ENCODE results near the gene BICD2.
"Not testable (repeated sequence)": the region's sequence is repeated elsewhere in the genome, so short reads cannot be mapped to it uniquely, and the experiment has no call there.

The BICD2 gene

DNA sequence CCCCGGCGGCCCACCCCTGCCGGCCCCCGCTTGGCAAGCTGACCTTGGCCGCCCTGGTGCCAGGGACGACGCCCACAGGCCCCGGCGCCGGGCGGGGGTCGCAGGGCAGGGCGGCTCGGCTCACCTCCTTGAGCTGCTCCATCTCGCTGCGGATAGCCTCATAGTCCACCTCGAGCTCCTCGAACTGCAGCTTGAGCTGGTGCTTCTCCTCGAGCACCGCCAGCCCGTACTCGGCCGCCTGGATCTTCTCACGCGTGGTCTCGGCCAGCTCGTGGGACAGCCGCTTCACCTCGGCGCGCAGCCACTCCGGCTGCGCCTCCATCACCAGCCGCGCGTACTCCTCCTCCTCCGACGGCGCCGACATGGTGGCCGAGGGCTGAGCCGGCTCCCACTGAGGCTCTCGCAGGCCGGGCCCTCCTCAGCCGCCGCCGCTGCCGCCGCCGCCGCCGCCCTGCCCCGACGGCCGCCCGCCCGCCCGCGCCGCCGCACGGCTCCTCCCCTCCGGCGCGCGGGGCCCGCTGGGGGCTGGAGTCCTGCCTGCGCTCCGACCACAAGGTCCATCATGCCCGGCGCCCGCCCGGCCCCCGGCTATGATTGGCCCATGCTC is at the start of gene BICD2:
Gene BICD2, minus strand, starts transcription at position 453 of the 607 bp plus-strand sequence. Its CDS starts 89 bp downstream, at position 364.
- no peaks in the 10 kb centered on the region for H3K9me3 Mint-ChIP-seq
- peaks cover 50% of the 10 kb centered on the region for H3K4me1 Mint-ChIP-seq
- H3K27ac Mint-ChIP-seq: peak within 1 kb of the TSS; percentile 96 to 98
- no peak for DNase-seq
- H3K27me3 Mint-ChIP-seq: no peaks in the 10 kb centered on the region
- H3K4me3 Mint-ChIP-seq: peak within 1 kb of the TSS; percentile 93 to 96
- no peak for ATAC-seq

GRCh38 chr9:92809629-92810326 is 45.1 kb upstream of the BICD2 start:
- Mint-ChIP-seq H3K4me1 (peaks cover 14% of the 10 kb centered on the region), H3K27me3 (peaks cover 59% of the 10 kb centered on the region), H3K27ac (peak overlapping the region in 1 of 2 donors; percentile 91), H3K4me3 (peak overlapping the region; percentile 92 to 93)
- H3K9me3 Mint-ChIP-seq, ATAC-seq, DNase-seq: not testable (repeated sequence)

DNA sequence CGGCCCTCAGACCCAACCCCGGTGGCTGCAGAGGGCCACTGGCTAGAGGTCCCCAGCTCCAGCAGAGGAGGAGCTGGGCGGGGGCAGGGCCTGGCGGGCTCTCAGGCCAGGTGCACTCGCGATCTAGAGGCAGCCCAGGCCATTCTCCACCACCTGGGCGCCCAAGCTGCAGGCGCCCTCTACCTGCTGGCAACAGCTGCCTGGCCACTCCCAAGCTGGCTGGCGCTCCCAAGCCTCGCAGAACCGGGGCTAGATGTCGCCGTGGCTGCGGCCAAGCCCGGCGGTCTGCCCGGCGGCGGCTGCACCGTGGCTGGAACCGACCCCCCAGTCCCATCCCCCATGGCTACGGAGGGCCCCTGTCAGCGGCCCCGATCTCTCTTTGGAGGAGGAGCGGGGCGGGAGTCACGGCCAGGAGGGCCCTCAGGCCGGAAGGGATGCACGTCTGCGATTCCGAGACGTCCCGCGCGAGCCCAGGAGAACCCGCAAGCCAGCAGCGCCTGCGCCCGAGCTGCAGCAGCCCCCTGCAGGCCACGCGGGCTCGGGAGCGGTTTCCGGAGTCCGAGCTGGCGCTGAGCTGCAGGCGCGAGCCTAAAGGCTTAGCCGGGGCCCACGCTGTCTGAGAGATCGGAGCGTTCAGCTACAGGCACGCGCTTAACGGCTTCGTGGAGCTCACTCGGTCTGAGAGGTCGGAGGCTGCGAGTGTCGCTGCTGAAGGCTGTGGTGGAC is 44.3 kb upstream of the BICD2 start:
- Mint-ChIP-seq H3K4me3 (peak overlapping the region; percentile 92 to 93), H3K27me3 (peaks cover 50% of the 10 kb centered on the region)

DNA sequence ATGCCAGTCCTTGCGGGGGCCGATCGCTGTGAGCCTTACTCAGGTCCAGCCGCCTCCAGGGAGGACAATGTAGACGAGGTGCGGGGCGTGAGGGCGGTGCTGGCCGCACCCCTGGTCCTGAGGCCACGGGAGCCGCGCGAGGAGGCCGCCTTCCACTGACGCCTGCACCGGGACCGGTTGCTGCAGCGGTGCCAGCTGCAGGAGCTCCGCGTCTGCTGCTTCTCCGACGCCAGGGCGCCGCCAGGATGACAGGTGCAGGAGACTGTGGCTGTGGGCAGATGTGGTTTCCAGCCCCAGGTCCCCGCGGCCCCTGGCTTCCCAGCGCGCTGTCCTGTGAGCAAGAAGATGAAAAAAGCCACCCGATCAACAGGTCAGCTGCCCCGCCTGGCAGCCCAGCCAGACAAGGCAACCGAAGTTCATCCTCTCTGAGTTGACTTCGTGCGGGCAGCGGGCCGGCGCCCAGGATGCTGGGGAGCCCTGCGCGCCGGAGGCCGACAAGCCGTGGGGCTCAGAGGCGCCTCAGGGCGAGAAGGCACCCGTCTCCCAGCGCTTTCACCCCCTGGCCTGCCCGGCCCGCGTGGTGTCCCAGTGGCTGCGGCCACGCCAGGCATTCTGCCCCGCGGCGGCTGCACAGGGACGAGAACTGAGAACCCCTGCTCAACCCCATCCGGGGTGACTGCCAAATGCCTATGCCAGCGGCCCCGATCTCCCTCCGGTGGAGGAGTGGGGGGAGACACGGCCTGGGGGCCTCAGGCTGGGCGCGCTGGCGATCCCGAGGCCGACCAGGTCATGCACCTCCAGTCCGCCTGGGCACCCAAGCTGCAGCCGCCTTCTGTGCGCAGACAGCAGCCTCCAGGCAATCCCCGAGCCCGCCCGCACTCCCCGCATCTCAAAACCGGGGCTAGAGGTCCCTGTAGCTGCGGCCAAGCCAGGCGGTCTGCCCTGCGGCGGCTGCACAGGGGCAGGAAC is 43.4 kb upstream of the BICD2 start:
- Mint-ChIP-seq H3K27ac (no peak overlapping the region), H3K9me3 (no peaks in the 10 kb centered on the region), H3K27me3 (peaks cover 50% of the 10 kb centered on the region), H3K4me1 (peaks cover 8% of the 10 kb centered on the region), H3K4me3 (peak overlapping the region; percentile 53 to 93)
- peak; percentile 56 for ATAC-seq
- peak; percentile 37 to 43 for DNase-seq

More for the DNA sequence above, 44.3 kb upstream of the BICD2 start:
- peak; percentile 62 to 72 for DNase-seq
- Mint-ChIP-seq H3K27ac (peak overlapping the region in 1 of 2 donors; percentile 91), H3K4me1 (peaks cover 8% of the 10 kb centered on the region), H3K9me3 (no peaks in the 10 kb centered on the region)
- ATAC-seq: peak; percentile 73

DNA sequence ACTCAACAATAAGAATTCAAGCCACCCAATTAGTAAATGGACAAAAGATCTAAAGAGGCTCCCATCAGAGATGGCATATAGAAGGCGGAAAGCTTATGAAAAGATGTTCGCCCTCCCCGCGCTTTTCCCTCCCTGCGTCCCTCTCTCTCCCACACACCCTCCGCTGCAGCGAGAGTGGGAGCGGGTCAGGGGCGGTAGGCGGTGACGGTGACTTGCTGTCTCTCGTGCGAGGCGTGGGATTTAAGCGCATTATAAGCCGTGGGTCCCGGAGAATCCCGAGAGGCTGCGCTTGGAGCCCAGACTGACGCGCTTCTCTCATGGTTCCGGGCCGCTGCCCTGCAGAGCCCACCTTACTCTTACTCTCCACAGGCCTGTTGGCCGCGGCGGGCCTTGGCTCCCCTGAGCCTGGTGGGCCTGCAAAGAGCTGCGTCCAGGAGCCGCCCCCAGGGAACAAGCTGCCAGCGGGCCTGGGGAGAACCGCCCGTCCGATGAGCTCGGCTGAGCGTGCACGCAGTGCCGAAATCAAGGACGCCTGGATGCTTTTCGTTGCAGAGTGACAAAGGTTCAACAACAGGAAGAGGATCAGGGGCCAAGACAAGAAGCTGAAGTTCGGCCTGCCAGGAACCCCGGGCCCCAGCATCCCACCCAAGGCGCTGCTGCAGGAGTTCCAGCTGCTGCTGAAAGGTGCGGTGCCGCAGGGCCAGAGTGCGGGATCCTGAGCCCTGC is 42.6 kb upstream of the BICD2 start:
- Mint-ChIP-seq H3K27me3 (peaks cover 50% of the 10 kb centered on the region), H3K27ac (no peak overlapping the region), H3K4me1 (peaks cover 8% of the 10 kb centered on the region), H3K9me3 (no peaks in the 10 kb centered on the region), H3K4me3 (peak overlapping the region; percentile 30 to 60)
- DNase-seq: no peak
- no peak for ATAC-seq

DNA sequence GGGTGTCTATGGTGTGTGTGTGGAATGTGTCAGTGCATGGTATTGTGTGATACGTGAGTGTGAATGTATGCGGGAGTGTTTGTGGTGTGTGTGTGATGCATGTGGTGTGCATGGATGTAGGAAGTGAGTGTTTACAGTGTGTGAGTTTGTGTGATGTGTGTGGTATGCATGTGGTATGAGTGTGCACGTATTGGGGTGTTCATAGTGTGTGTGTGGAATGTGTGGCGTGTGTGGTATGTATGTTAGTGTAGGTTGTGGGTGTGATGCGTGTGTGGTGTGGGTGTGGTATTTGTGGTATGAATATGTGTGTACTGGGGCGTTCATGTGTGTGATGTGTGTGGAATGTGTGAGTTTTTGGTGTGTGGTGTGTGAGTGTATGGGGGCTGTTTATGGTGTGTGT is 40.1 kb upstream of the BICD2 start:
- Mint-ChIP-seq H3K9me3 (no peaks in the 10 kb centered on the region), H3K4me3 (no peak overlapping the region), H3K4me1 (peaks cover 8% of the 10 kb centered on the region), H3K27me3 (peaks cover 34% of the 10 kb centered on the region), H3K27ac (no peak overlapping the region)
- ATAC-seq: no peak
- no peak for DNase-seq

DNA sequence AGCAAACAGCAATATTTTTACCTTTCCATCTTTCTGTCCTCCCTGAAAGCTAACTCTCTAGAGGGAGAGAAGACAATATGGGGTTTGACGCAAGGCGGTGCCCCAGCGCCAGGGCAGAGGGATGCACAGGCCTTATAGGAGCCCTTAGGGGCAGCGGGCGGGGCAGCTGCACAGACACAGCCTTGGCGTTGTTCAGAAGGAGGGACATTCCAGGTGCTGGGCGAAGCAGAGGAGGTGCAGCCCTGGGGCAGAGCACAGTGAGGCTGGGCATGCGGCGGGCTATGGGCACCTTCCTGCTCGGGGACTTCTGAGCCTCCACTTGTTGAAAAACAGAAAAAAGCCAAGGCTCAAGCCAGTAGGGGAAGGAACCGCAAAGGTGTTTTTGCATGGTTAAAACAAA is 33.7 kb upstream of the BICD2 start:
- ATAC-seq (no peak), DNase-seq (no peak)
- Mint-ChIP-seq H3K9me3 (no peaks in the 10 kb centered on the region), H3K27ac (no peak overlapping the region), H3K4me3 (no peak overlapping the region), H3K4me1 (no peaks in the 10 kb centered on the region), H3K27me3 (peaks cover 40% of the 10 kb centered on the region)

DNA sequence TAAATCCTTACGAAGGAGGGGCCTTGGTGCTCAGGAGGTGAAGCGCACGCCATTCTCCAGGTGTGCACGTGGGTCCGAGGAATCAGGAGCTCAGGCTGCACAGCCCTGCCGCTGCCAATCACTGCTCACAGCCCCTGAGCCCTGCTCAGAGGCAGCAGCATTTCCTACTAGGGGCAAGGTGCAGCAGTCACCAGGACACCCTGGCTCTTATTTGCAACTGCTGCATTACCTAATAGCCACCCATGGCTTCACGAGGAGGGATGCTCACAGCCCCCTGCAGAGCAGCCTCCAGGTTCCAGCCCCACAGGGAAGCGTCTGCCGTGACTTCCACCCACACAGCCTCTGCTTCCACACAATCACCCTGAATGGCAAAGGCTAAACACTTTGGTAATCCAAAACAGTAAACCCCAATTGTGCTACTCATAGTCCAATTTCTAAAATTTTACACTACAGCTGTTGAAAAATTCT is 31.7 kb upstream of the BICD2 start:
- not testable (repeated sequence) for H3K4me1 Mint-ChIP-seq, ATAC-seq, H3K9me3 Mint-ChIP-seq, H3K4me3 Mint-ChIP-seq, H3K27ac Mint-ChIP-seq, DNase-seq
- peaks cover 41% of the 10 kb centered on the region for H3K27me3 Mint-ChIP-seq

DNA sequence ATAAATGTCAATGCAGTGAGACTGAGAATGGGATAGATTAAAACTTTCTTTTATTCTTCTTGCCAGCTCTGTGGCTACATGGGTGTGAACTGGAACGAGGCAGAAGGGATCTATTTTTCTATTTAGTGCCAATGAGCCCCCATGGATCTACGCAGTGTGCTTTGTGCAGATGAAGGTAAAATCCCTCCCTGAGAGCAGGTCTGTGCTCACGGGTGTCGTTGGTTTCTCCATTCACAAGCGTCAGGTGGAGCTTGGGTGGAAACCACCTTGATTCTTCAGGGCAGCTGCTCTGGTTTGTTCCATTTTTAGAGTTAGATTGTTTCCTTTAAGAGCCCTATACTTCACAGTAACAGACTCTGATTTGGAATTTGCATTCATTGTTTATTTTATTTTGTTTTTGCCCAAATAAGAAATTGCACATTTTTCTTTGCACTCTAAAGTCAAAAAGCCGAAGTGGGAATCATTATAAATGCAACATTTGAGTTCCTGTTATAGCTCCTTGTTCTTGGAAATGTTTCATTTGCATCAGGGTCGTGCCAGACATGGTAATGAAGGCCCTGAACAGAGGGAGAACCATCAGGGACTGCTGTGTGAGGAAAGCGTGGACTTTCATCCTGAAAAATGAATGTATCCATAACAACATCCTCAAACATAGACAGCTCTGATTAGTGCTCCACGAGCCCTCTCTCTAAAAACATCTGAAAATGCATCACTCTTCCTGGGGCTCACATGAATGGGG is 31.1 kb upstream of the BICD2 start:
- no peak for ATAC-seq
- no peaks in the 10 kb centered on the region for H3K9me3 Mint-ChIP-seq
- H3K4me1 Mint-ChIP-seq: peaks cover 6% of the 10 kb centered on the region
- no peak overlapping the region for H3K4me3 Mint-ChIP-seq
- no peak for DNase-seq
- no peak overlapping the region for H3K27ac Mint-ChIP-seq
- H3K27me3 Mint-ChIP-seq: peaks cover 47% of the 10 kb centered on the region

DNA sequence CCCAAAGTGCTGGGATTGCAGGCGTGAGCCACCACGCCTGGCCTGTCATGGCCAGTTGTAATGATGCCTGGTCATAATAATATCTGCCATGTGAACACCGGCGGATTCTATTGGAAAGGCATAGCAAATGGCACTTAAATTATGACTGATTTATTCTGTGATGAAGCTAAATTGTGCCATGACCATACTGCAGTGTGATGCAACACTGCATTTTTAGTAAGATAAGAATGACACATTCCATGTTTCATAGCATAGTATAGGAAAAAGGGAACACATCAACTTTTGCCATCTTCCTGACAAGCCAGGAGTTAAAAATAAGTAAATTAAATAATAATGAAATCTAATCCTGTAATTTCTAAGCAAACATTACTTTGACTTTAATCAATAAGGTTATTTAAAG is 30.4 kb upstream of the BICD2 start:
- ATAC-seq (no peak), DNase-seq (no peak)
- H3K27me3 Mint-ChIP-seq: peaks cover 47% of the 10 kb centered on the region

DNA sequence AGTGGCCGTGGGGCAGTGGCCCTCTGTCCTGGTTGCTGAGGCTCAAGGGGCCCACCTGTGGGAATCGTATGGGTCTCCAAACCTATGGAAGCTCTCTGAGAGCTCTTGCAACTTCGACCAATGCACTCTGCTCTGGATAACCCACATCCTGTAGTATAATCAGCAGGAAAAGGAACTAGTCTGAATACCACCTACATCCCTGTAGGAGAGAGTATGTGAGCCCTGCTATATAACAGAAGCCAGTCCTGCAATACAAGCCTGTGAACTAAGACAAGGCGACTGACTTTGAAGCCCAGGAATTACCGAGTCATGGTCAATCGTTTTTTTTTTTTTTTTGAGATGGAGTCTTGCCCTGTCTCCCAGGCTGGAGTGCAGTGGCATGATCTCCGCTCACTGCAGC is 29.8 kb upstream of the BICD2 start:
- DNase-seq (no peak), ATAC-seq (no peak)
- Mint-ChIP-seq H3K9me3 (no peaks in the 10 kb centered on the region), H3K4me3 (no peak overlapping the region), H3K27ac (no peak overlapping the region), H3K4me1 (peaks cover 12% of the 10 kb centered on the region), H3K27me3 (peaks cover 44% of the 10 kb centered on the region)

More for the DNA sequence above, 30.4 kb upstream of the BICD2 start:
- no peak overlapping the region for H3K4me3 Mint-ChIP-seq
- peaks cover 12% of the 10 kb centered on the region for H3K4me1 Mint-ChIP-seq
- H3K27ac Mint-ChIP-seq: no peak overlapping the region
- no peaks in the 10 kb centered on the region for H3K9me3 Mint-ChIP-seq

GRCh38 chr9:92790542-92791527 is 26.2 kb upstream of the BICD2 start:
- Mint-ChIP-seq H3K4me3 (peak overlapping the region in 1 of 2 donors; percentile 40), H3K9me3 (peaks cover 0 to 11% of the 10 kb centered on the region in 2 donors), H3K27me3 (peaks cover 23% of the 10 kb centered on the region), H3K27ac (peak overlapping the region in 1 of 2 donors; percentile 67), H3K4me1 (peaks cover 12% of the 10 kb centered on the region)
- ATAC-seq: peak; percentile 92
- peak; percentile 68 to 76 for DNase-seq

- H3K27ac Mint-ChIP-seq: no peak overlapping the region
Observed at GRCh38 chr9:92786298-92786697, 21.7 kb upstream of the BICD2 start.

More at GRCh38 chr9:92786298-92786697, 21.7 kb upstream of the BICD2 start:
- Mint-ChIP-seq H3K4me1 (peaks cover 19% of the 10 kb centered on the region), H3K9me3 (peaks cover 0 to 13% of the 10 kb centered on the region in 2 donors), H3K4me3 (no peak overlapping the region), H3K27me3 (peaks cover 18% of the 10 kb centered on the region)
- ATAC-seq (no peak), DNase-seq (no peak)
